T47D (cell line): ENCODE data around the gene NOL3.

ENCODE experiments used
- DNase-seq, 2 experiments: peaks; one replicate each; pipeline versions ENCODE4 v3.0.0 to v3.0.0-alpha.2; 2011 to 2012; ENCODE audit warnings: low read depth in 1 of 2, low spot score in 1 of 2
- JUND ChIP-seq: IDR thresholded peaks from 2 replicates; pipeline ENCODE4 v1.6.1; 2012; ENCODE audit warnings: low read depth
- in situ Hi-C: cut with HindIII; loops from 2 replicates; pipeline ENCODE4 v1.10.0; 2016; ENCODE audit warnings: low sequenced_read_pairs, low pct_unique_long_range_greater_than_20kb

Gene NOL3

GRCh38 chr16:67181346-67181745 lies 11.0 kb downstream of the NOL3 start:
- TF ChIP-seq JUND = no peak
- in situ Hi-C loops = no loop called here
- DNase-seq = no peak

GRCh38 chr16:67182288-67182687 lies 11.9 kb downstream of the NOL3 start:
- in situ Hi-C loops = no loop called here
- no peak for TF ChIP-seq JUND
- DNase-seq = peak in 1 of 2 experiments; percentile 60

GRCh38 chr16:67183284-67183626 lies 12.9 kb downstream of the NOL3 start:
- in situ Hi-C loops = no loop called here
- no peak for DNase-seq
- TF ChIP-seq JUND = no peak

- no peak for TF ChIP-seq JUND
- DNase-seq = peak; percentile 97 to 98
- in situ Hi-C loops = no loop called here
Observed at GRCh38 chr16:67183627-67184452, 13.5 kb downstream of the NOL3 start, which contains the start of gene MATCAP1. MATCAP1 (minus strand) TSS chr16:67183963; CDS start chr16:67180610, 3,353 bp downstream.

GRCh38 chr16:67184453-67184994 lies 14.2 kb downstream of the NOL3 start:
- no peak for TF ChIP-seq JUND
- DNase-seq = peak in 1 of 2 experiments; percentile 39
- in situ Hi-C loops = no loop called here

GRCh38 chr16:67184995-67185650 lies 14.8 kb downstream of the NOL3 start:
- DNase-seq = peak; percentile 63 to 92
- no peak for TF ChIP-seq JUND
- in situ Hi-C loops = no loop called here

GRCh38 chr16:67185651-67186134 lies 15.4 kb downstream of the NOL3 start:
- in situ Hi-C loops = no loop called here
- no peak for DNase-seq
- no peak for TF ChIP-seq JUND

GRCh38 chr16:67186550-67186950 lies 16.2 kb downstream of the NOL3 start:
- DNase-seq = no peak
- in situ Hi-C loops = no loop called here

GRCh38 chr16:67187175-67187890 lies 17.0 kb downstream of the NOL3 start:
- in situ Hi-C loops = no loop called here
- no peak for DNase-seq
- no peak for TF ChIP-seq JUND

More at GRCh38 chr16:67186550-67186950, 16.2 kb downstream of the NOL3 start:
- no peak for TF ChIP-seq JUND

GRCh38 chr16:67188323-67188722 lies 18.0 kb downstream of the NOL3 start:
- TF ChIP-seq JUND = no peak
- in situ Hi-C loops = no loop called here
- no peak for DNase-seq

- DNase-seq = no peak
- TF ChIP-seq JUND = no peak
- in situ Hi-C loops = no loop called here
Observed at GRCh38 chr16:67188798-67189197, 18.5 kb downstream of the NOL3 start.

- in situ Hi-C loops = no loop called here
- DNase-seq = no peak
- no peak for TF ChIP-seq JUND
Observed at GRCh38 chr16:67190041-67190440, 19.7 kb downstream of the NOL3 start, which contains the start of gene EXOC3L1. EXOC3L1 (minus strand) TSS chr16:67190136; CDS start chr16:67189676, 460 bp downstream.
